GM12892 (cell line): ENCODE measurements around the gene IGFBP6.

ENCODE experiments used
- POLR2A ChIP-seq: IDR thresholded peaks from 2 replicates; pipeline ENCODE4 v1.6.1; 2011; ENCODE audit warnings: low read depth, low read length, control low read depth
- POLR2AphosphoS5 ChIP-seq: IDR thresholded peaks from 2 replicates; pipeline ENCODE4 v1.6.1; 2011; ENCODE audit warnings: low read depth, low read length, control low read depth
- TAF1 ChIP-seq: IDR thresholded peaks from 2 replicates; pipeline ENCODE4 v1.6.1; 2011; ENCODE audit warnings: low read depth, mild to moderate bottlenecking, control low read depth, low read length, borderline replicate concordance

GRCh38 chr12:53096759-53097158 is 708 bp upstream of the IGFBP6 start:
- TF ChIP-seq POLR2AphosphoS5 (no peak), POLR2A (no peak), TAF1 (no peak)
